Osteoblast (primary cell): ENCODE data around the gene DRC3. TPM values are rescaled to one million over a fixed set of nuclear protein-coding genes. Genes with fewer than 3 reads are reported as not detected.

Source experiments
- DNase-seq: peaks from one replicate; pipeline ENCODE4 v3.0.0; 2011; ENCODE audit warnings: low spot score, mixed read lengths; ENCODE audit not compliant: insufficient read length; ENCODE audit errors: missing footprints
- H2AFZ ChIP-seq: 2 replicates; pipeline ENCODE4 v1.6.0; 2011; ENCODE audit warnings: mild to moderate bottlenecking, low read length
- H3K27ac ChIP-seq: 2 replicates; pipeline ENCODE4 v1.5.1; 2011; ENCODE audit warnings: mild to moderate bottlenecking, low read depth, low read length, moderate library complexity
- H3K27me3 ChIP-seq: 2 replicates; pipeline ENCODE4 v1.6.0; 2012; ENCODE audit warnings: mild to moderate bottlenecking, control low read depth, inconsistent platforms, low read length, moderate library complexity; ENCODE audit not compliant: insufficient read depth
- H3K36me3 ChIP-seq: 2 replicates; pipeline ENCODE4 v1.5.1; 2011; ENCODE audit warnings: mild to moderate bottlenecking, low read length, control low read depth, moderate library complexity; ENCODE audit not compliant: insufficient read depth
- H3K4me1 ChIP-seq: 2 replicates; pipeline ENCODE4 v1.5.1; 2011; ENCODE audit warnings: mild to moderate bottlenecking, low read length, control low read depth, moderate library complexity; ENCODE audit not compliant: insufficient read depth
- H3K4me2 ChIP-seq: 2 replicates; pipeline ENCODE4 v1.6.0; 2011; ENCODE audit warnings: mild to moderate bottlenecking, low read length; ENCODE audit not compliant: insufficient read depth
- H3K4me3 ChIP-seq: fragments of 200-600 bp; sonication (generic); 3 replicates; pipeline ENCODE4 v1.5.1; 2012; ENCODE audit warnings: mild to moderate bottlenecking, low read length, inconsistent platforms; ENCODE audit not compliant: insufficient read depth
- H3K79me2 ChIP-seq: 2 replicates; pipeline ENCODE4 v1.6.0; 2012; ENCODE audit warnings: mild to moderate bottlenecking, low read length, control low read depth, inconsistent platforms; ENCODE audit not compliant: insufficient read depth
- H3K9me3 ChIP-seq: 2 replicates; pipeline ENCODE4 v1.5.1; 2011; ENCODE audit warnings: low read depth, low read length, control low read depth
- H4K20me1 ChIP-seq: 2 replicates; pipeline ENCODE4 v1.6.0; 2012; ENCODE audit warnings: mild to moderate bottlenecking, low read length, control low read depth; ENCODE audit not compliant: insufficient read depth
- total RNA-seq: library from RNA; depleted of rRNA; stranded (reverse); fragments of >200 nt; gene quantifications from 2 replicates; pipeline ENCODE4 v1.2.3, GENCODE V29; 2012
- TF ChIP-seq, protein P1 (sequence below): IDR thresholded peaks from 2 replicates; pipeline ENCODE4 v1.5.1; 2011; ENCODE audit warnings: mild to moderate bottlenecking, low read depth, low read length, moderate library complexity; ENCODE audit errors: extremely low read depth

DRC3 gene
- total RNA-seq, 1 donor = 2.9 TPM

DNA sequence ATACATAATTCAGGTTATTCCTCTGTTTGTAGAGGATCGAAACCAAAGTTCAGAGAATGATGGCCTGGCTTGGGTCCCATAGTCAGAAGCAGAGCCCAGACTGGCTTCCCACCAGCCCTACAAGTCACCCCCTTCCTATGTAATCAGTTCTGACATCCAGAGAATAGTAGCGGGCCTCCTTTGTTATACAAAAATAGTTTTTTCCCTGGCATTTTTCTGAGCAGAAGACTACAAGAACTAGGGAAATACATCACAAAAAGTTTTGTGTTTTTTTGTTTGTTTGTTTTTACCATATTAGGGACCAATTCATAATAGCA lies 47.1 kb downstream of the DRC3 start:
- Histone ChIP-seq H3K36me3 (no peaks in the 10 kb centered on the region), H3K4me2 (no peak overlapping the region), H4K20me1 (peaks cover 2% of the 10 kb centered on the region), H3K27ac (no peak overlapping the region), H3K79me2 (no peaks in the 10 kb centered on the region), H3K4me3 (no peak overlapping the region), H3K9me3 (no peaks in the 10 kb centered on the region), H2AFZ (no peak overlapping the region), H3K4me1 (peaks cover 6% of the 10 kb centered on the region), H3K27me3 (no peaks in the 10 kb centered on the region)
- TF ChIP-seq, protein P1, sequence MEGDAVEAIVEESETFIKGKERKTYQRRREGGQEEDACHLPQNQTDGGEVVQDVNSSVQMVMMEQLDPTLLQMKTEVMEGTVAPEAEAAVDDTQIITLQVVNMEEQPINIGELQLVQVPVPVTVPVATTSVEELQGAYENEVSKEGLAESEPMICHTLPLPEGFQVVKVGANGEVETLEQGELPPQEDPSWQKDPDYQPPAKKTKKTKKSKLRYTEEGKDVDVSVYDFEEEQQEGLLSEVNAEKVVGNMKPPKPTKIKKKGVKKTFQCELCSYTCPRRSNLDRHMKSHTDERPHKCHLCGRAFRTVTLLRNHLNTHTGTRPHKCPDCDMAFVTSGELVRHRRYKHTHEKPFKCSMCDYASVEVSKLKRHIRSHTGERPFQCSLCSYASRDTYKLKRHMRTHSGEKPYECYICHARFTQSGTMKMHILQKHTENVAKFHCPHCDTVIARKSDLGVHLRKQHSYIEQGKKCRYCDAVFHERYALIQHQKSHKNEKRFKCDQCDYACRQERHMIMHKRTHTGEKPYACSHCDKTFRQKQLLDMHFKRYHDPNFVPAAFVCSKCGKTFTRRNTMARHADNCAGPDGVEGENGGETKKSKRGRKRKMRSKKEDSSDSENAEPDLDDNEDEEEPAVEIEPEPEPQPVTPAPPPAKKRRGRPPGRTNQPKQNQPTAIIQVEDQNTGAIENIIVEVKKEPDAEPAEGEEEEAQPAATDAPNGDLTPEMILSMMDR = no peak
- DNase-seq = no peak

DNA sequence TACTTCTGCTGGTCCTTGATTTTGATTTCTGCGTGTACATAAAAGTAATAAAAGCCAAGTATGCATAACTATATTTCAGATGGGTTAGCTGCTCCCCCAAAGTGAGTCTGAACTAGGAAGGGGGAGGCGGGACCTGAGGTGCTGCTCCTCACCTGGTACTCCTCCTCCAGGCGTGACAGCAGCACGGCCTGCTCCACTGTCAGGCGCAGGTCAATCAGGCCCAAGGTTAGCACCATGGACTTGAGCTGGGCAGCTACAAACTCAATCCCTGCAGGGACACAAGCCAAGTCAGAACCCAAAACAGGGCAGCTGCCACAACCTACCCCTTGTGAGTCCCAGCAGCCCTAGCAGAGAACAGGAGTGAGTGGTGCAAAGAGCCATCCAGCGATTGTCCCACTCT lies 48.3 kb downstream of the DRC3 start:
- Histone ChIP-seq H3K36me3 (no peaks in the 10 kb centered on the region), H3K4me1 (peaks cover 16% of the 10 kb centered on the region), H2AFZ (no peak overlapping the region), H3K27me3 (no peaks in the 10 kb centered on the region), H3K9me3 (no peaks in the 10 kb centered on the region), H3K79me2 (no peaks in the 10 kb centered on the region), H3K27ac (no peak overlapping the region), H3K4me3 (no peak overlapping the region), H4K20me1 (peaks cover 10% of the 10 kb centered on the region), H3K4me2 (no peak overlapping the region)
- DNase-seq = peak; percentile 51
- TF ChIP-seq, protein P1 = no peak

DNA sequence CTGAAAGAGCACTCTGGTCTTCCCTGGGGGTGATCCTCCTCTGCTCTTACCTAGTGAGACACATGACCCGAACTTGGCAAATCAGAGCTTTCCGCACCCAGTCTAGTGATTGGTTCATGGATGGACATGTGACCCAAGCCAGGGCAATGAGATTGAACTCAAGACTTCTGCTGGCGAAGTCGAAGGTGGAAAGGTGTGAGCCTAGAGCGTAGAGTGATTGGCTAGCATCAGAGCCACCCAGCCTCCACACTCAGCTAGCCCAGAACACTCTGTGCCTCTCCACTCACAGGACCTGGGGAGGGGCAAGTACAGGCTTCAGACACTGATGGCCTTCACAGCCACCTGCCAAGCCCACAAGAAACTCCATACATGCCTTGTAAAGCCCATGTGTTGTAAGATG lies 48.7 kb downstream of the DRC3 start:
- Histone ChIP-seq H3K27ac (no peak overlapping the region), H3K36me3 (no peaks in the 10 kb centered on the region), H3K9me3 (no peaks in the 10 kb centered on the region), H4K20me1 (peaks cover 14% of the 10 kb centered on the region), H3K4me3 (no peak overlapping the region), H2AFZ (no peak overlapping the region), H3K4me2 (no peak overlapping the region), H3K27me3 (no peaks in the 10 kb centered on the region), H3K79me2 (no peaks in the 10 kb centered on the region), H3K4me1 (peaks cover 20% of the 10 kb centered on the region)
- DNase-seq = peak; percentile 63
- TF ChIP-seq, protein P1 = no peak

DNA sequence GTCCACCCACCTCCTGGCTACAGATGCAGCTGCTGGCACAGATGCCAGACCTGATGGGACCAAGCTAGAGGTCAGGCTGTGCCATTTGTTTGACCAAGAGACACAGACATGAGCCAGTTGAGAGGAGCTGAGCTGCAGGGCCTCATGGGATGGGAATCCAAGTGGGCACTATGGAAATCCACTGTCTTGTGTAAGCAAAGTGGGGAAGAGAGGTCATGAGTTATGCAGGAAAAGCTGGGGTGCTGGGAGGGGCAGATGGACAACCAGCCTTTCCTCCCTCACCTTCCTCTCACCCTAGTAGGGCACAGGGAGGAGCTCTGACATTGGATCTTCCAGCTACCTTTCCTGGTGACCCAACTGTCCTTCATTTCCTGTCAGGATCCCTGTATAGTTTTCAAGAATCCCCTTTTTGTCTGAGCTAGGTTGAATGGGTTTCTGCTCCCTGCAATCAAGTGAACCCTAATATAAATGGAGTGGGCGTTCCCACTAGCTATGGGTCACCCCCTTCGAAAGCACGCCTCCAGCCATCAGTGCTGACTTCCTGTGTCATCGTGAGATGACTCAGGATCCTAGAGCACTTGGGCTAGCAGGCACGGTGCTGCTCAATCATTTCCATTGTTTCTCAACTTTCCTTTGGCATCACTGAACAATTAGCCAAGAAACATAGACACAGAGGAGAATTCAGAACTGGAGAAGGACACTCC lies 52.7 kb downstream of the DRC3 start:
- Histone ChIP-seq H3K36me3 (no peaks in the 10 kb centered on the region), H3K4me1 (peaks cover 18% of the 10 kb centered on the region), H3K27me3 (no peaks in the 10 kb centered on the region), H4K20me1 (peaks cover 12% of the 10 kb centered on the region), H3K4me2 (peak overlapping the region; percentile 59), H3K79me2 (no peaks in the 10 kb centered on the region), H3K27ac (peak overlapping the region; percentile 70), H3K4me3 (no peak overlapping the region), H2AFZ (no peak overlapping the region), H3K9me3 (no peaks in the 10 kb centered on the region)
- DNase-seq = no peak
- TF ChIP-seq, protein P1 = no peak
